GM21367 (cell line): ENCODE results near the gene RPL28.

Experiments
- ATAC-seq: cut with Tn5 transposase; IDR thresholded peaks from one replicate; pipeline ENCODE4 v1.9.1; 2021; ENCODE audit not compliant: unreplicated experiment

Gene RPL28

DNA sequence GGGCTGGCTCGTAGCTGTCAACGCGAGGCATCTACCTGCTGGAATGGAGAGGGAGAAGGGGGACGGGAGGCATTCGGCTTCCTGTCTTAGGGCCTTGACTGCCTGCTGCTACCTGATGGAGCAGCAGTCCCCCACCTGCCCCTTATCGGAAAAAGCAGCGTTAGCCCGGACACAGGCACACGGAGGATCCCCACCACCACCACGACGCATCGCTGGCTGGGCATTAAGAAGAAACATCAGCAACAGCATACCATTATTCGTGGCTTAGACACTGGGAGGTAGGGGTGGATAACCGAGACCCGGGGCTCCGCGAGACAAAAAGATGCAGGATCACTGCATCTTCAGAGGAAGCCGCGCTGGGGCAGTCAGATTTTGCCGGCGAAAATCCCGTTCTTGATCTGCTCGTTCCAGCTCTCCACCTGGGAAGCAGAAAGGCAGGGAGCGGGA, 32.4 kb upstream of the RPL28 start:
- ATAC-seq = no peak

DNA sequence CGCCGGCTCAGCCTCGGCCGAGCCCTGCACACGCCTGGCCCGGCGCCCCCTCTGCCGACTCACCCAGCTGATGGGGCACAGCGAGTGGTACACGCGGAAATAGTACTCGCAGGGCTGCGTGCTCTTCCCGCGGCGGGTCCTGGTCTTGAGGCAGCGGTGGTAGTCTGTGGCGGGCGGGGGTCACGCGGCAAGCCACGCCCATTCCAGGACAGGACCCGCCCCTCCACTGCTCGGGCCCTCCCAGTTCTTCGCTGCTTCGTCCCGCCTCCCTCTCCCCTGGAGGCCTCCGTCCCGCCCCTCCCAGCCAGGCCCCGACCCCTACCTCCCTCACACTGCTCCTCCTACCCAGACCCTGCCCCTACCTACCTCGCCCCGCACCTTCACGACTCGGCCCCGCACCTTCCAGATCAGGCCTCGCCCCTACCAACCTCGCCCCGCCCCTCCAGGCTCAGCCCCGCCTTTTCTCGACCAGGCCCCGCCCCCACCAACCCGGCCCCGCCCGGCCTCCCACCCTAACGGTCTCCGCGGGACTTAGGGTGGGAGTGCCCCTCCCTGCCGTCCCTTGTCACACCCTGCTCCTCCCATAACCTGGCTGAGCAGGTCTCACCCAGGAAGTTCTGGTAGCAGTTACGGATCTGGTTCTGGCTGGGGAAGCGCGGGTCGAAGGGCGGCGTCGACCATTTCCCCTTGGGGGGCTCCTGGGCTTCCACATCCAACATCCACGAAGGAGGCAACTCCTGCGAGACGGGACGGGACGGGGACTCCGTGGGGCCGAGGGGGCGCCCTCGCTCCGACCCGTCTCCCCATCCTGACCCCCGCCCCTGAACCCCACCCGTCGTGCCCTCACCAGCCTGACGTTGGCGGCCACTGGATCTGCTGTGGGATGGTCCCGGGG, 31.7 kb upstream of the RPL28 start:
- ATAC-seq = no peak

DNA sequence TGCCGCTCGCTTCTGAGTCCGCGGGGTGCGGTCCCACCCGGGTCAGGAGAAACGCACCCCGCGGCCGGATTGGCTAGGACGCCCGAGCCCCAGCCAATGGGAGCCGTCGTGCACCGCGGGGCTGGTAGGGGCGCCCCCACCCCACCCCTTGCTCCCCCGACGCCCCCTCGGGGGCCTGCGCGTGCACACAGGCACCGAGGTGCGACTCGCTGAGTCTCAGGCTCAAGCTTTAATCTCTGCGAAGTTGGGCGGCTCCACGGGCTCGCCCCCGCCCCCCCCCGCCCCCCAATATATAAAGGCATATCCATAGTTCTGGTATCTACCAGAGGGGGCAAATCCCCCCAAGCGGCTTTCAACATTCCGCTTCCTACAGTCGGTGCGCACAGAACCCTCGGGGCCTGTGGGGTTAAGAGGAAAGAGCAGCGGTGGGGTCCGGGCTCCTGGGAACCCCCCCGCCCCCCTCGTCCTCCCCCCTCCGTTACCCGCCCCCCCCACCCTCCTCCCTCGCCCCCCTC, 31.0 kb upstream of the RPL28 start, which contains the start of gene COX6B2:
COX6B2 (minus strand) TSS at position 22 of the 515 bp plus-strand sequence. CDS start 198 bp downstream, outside the sequence.
- ATAC-seq = no peak

DNA sequence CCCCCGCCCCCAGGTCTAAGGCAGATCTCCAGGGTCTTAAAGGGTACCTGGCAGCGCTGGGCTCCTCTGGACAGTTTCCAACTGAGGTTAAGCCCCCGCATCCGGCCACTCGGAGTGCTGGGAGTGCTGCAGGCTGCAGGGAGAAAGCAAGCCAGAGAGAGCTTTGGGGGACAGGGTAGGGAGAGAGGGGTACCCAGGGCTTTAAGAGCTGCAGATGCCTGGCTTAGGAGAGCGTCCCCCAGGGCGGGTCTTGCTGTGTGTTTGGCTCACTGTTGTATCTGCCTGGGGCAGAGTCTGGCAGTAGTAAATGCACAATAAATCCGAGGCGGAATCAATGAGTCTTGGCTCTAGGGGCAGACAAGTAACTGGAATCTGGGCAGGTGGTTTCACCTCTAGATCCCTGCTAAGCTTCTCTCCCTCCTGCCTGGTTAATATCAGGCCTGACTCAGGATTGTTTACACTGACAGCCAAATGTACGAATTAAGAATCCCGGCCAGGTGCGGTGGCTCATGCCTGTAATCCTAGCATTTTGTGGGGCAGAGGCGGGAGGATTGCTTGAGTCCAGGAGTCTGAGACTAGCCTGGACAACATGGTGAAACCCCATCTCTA, 30.4 kb upstream of the RPL28 start:
- no peak for ATAC-seq

DNA sequence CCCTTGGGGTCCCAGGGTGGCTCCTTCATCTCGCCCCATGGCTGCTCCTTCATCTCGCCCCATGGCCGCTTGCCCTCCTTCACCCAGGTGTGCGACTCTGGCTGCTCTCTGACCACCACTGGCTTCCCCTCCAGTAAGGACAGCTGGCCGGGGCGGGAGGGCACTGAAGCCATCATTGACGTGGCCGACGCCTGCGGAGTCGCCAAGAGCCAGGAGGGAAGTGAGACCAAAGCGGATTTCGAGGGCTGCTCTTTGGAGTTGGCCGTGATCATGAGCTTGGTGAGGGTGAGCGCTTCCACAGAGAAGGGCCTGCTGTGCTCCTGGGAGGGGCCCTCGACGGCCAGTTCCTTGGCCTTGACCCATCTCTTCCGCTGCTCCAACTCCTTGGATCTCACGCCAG, 27.2 kb upstream of the RPL28 start:
- no peak for ATAC-seq

DNA sequence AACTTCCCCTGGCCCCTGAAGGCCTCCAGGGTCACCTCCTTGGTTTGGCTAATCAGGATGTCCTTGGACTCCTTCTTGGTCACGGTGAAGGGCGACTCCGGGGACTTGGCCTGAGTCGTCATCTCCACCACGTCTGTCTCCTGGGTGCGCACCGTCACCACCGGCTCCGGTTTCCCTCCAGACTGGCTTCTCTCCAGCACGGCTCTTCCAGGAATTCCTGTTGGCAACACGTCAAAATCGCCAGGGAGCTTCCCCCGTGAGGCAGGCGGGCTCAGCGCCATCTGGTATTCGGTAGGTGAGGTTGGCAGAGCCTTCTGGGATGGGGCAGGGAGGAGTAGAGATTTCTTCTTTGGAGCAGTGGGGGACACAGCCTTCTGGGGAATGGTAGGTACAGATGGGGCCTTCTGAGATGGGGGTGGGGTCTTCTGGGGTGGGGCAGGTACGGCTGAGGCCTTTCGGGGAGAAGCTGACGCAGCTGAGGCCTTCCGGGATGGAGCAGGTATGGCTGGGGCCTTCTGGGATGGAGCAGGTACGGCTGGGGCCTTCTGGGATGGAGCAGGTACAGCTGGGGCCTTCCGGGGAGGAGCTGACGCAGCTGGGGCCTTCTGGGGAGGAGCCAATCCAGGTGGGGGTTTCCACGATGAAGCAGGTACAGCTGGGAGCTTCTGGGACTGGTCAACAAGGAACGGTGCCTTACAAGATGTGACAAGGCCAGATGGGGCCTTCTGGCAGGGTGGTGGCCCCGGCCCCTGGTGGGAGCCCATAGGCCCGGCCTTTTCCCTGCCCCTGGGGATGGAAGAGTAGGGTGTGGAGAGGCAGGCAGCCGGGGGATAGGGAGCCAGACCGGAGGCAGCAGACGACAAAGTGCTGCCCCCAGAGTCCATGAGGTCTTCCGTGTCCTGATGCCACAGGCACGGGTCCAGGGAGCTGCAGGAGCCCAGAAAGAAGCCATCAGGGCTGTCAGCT, 26.5 kb upstream of the RPL28 start:
- ATAC-seq = no peak

DNA sequence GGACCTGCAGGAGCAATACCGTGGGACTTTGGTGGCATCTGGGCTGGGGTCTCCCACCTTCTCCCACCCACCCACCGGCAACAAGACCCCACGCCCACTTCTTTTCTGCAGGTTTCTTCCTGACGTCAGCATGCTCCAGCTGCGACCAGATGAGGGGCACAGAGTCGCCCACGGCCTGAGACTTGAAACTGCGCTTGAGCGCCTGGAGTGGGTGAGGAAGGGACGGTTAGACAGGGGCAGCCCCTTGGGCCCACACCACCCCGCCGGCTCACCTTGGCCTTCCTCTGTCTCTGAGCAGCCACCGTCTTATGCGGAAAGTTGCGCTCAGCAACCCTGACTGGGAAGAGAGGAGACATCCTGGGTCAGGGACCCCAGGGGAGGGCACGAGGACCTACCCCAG, 24.8 kb upstream of the RPL28 start:
- ATAC-seq = no peak

DNA sequence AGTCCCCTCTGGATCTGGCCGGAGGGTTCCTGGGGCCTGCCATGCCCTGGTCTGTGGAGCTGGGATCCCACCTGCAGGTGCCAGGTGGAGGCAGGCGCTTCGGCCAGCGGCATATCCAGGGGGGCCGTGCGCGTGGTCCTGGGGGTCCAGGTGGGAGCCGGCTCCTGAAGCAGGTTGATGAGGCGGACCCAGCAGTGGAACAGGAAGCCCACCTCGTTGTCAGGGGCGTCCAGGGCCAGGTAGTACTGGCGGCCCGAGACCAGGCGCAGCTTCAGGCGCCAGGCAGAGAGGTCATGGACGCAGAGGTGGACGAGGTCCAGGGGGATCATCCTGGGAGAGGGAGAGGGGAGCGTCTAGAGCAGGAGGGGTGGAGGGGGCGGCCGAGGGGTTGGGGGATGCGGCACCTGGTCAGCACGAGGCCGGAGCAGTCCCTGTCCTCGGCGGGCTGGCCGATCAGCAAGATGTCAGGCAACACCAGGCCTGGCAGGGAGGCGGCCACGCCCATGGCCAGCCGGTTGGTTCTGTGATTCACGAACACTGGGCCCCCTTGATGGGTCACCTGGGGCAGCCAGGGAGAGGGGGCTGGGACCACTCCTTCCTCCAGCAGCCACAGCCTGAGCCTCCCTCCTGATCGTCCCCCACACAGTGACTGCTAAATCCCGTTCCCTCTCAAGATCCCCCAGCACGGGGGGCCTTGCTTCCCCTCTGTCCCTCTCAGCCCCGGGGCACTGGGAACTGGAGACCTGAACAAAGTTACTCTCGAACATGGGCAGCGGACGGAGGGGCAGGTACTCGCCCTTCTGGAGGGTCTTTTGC, 23.4 kb upstream of the RPL28 start:
- ATAC-seq = no peak

DNA sequence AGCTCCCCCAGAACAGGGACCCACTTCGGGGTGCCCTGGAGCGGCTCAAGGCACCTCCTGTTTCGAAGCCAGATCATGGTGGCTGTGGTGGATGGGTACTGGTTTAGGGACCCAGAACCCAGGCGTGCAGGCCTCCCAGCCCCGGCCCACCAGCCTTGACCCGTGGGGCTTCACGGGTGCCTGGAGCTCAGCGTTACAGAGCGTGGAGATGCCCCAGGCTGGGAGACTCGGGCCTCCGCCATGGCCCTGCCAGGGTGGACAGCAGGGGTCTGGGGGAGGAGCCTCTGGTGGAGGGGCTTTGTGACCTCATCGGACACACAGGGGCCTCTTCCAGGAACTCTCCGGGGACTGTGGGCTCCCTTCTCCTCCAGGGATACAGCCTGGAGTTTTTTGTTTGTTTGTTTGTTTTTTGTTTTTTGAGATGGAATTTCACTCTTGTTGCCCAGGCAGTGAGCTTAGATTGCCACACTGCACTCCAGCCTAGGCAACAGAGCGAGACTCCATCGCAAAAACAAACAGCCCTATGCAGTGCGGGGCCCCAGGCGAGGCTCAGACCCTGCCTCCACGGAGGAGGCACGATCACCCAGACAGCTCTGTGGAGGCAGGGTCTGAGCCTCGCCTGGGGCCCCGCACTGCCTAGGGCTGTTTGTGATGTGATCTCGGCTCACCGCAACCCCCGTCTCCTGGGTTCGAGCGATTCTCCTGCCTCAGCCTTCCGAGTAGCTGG, 22.6 kb upstream of the RPL28 start, which contains the start of gene GARIN5B:
GARIN5B (minus strand) TSS at position 271 of the 727 bp plus-strand sequence; CDS start at position 77, 194 bp downstream.
- ATAC-seq = no peak

DNA sequence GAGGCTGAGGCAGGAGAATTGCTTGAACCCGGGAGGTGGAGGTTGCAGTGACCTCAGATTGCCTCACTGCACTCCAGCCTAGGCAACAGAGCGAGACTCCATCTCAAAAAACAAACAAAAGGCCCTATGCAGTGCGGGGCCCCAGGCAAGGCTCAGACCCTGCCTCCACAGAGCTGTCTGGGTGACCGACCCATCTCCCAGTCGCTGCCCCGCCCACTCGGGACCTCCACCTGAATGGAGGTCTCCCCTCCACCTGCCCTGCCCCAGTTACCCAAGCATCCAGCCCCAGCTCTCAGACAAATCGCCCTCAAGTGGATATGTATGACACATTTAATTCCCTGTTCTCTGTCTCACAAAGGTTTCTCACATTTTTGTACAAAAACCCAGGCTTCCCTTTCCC, 20.5 kb upstream of the RPL28 start:
- no peak for ATAC-seq

DNA sequence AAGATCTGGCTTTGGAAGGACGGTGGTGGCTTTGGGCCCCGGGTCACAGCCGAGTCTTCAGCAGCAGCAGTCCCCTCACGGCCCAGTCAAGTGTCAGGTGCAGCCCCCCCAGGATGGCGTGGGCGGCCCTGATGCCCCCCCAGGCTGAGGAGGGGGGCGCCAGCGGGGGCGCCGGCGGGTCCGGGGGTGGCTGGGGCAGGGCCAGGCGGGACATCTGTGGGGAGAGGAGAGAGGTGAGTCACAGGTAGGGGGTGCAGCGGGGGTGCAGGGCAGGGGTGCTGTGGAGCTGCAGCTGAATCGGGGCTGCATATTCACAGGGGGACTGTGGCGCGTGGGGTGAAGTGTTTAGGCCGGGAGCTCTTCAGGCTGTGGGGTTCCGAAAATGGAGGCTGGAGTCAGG, 19.8 kb upstream of the RPL28 start:
- ATAC-seq = no peak

DNA sequence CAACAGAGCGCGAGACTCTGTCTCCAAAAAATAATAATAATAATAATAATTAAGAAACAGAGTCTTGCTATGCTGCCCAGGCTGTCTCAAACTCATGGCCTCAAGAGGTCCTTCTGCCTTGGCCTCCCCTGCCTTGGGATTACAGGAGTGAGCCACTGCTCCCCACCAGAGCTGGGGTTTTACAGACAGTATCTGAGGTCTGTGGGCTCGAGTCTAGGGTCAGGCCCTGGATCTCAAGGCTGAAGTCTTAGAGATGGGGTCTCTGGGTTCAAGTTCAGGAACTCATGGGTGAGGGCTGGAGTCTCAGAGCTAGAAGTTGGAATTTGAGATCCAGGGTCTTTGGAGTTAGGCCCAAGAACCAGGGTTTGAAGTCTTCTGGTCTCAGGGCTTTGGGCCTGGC, 18.9 kb upstream of the RPL28 start:
- no peak for ATAC-seq

DNA sequence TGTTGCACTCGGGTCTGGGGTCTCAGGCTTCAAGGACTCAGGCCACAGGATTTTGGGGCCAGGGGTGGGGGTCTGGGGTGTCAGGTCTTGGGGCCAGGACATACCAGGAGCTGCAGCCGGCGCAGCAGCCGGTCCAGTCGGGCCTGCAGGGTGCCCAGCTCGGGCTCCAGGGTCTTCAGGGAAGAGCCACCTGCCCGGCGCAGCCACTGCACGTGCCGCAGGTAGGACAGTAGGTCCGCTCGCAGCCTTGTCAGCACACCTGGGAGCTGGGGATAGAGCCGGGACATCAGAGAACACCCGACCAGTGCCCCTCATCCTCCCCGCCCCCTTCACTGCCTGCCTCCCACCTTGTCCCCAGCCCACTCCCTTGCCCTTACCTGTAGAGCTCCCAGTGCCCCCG, 17.6 kb upstream of the RPL28 start:
- no peak for ATAC-seq

DNA sequence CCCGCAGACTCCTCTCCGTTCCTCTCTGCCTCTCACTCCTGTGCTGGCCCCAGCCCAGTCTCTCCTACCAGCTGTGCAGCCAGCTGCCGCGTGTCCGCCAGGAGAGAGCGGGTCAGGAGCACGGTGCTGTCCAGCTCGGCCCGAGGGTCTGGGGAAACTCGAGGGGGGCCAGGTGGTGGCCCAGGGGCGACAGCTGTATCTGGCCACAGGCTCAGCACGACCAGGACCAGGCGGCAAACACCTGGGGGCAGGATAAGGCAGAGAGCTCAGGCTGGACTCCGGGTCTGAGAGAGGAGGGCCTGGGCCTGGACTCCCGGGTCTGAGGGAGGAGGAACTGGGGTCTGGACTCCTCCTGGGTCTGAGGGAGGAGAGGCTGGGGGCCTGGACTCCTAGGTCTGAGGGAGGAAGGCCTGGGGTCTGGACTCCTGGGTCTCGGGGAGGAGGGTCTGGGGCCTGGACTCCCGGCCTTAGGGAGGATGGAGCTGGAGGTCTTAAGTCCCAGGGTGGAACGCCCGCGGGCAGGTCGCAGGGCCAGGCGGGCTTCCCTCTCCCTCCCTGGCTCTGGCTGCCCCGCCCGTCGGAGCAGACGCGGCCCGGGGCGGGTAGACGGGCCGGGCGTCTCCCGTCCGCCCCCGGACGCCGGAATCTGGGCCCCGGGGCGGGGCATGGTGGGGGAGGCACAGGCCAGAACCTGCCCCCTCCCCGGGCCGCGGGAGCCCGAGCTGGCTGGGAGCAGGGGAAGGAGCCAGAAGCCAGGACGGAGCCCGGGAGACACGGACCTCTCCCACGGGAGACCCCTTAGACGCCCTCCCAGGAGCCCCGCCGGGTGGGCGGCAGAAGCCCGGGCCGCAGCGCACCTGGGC, 16.8 kb upstream of the RPL28 start:
- no peak for ATAC-seq

DNA sequence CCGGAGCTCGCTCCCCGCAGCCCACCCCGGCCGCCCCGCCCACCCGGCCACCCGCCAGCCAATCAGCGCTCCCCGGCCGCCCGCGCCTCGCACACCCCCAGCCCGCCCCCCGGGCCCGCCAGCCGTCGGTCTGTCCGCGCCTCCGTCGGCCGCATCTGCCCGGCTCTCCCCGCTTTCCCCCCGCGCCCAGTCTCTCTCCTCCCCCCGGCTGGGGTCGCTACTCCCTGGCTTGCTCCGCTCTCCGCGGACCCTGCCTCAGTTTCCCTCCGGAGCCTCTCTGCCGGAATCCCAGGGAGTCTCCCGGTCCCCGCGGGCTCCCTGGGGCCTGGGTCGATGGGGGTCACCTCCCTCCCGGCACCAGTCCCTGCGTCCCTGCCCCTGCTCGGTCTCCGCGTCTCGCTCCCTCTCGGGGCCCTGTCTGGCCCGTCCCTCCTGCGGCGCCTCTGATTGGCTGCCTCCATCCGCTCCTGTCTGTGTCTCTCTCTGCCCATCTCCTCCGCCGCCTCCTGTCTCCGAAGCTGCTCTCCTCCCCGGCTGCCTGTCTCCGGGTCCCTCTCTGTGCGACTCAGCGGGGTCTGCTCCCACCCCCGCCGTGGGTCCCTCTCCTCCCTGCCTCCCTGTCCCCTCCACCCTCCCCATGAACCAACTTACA, 16.0 kb upstream of the RPL28 start:
- no peak for ATAC-seq

DNA sequence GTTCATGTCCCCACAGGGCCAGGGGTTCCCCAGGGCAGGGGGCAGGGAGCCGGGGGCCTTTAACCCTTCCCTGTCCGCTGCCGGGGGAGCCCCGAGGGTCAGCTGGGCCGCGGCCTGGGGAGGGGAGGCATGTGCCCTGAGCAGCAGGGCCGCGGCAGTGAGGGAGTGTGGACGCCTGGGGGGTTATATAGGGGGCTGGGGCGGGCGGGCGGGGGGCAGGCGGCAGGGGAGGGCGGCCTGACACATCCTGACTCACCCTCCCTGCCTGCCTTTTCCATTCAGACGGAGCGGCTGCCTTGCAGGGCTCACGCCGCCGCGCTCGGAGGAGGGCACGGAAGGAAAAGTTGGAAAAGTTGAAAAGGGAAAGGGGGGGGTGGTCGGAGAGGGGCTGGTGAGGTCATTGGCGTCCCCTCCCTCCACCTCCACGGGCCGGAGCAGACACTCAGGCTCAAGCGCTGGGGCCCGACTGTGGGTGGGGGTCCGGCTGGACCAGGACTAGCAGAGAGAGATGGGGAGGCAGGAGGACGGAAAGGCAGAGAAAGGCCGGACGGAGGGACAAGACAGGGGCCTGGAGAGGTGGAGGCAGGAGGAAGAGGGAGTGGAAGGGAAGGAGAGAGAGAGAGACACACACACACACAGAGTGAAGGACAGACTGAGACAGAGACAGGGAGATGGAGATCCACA, 15.3 kb upstream of the RPL28 start, which contains the start of gene IL11:
IL11 (minus strand) TSS at position 159 of the 684 bp plus-strand sequence; CDS start at position 6, 153 bp downstream.
- ATAC-seq = no peak
